GM18870 (cell line): ENCODE results near the gene SPTBN4.
"Not testable (repeated sequence)": the region's sequence is repeated elsewhere in the genome, so short reads cannot be mapped to it uniquely, and the experiment has no call there.

ENCODE experiments used
- ATAC-seq: cut with Tn5 transposase; IDR thresholded peaks from one replicate; pipeline ENCODE4 v1.9.1; 2021; ENCODE audit warnings: moderate library complexity; ENCODE audit not compliant: unreplicated experiment

The SPTBN4 gene

DNA sequence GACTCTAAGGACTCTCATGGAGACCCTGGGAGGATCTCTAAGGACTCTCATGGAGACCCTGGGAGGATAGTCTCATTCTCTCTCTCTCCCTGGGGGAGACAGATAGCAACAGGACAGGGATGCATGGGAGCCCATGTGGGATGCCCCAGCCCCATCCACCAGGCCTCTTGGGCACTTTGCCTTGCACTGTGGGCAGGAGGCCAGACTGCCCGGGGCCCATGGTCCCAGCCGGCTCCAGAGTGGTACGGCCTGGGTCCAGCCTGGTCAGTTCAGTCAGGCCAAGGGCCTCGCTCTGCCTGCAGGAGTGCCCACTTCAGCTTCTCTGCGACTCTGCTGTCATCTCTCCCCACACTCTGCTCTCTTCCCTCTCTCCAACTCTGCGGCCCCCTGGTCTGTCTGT is 61.3 kb downstream of the SPTBN4 start:
- no peak for ATAC-seq

DNA sequence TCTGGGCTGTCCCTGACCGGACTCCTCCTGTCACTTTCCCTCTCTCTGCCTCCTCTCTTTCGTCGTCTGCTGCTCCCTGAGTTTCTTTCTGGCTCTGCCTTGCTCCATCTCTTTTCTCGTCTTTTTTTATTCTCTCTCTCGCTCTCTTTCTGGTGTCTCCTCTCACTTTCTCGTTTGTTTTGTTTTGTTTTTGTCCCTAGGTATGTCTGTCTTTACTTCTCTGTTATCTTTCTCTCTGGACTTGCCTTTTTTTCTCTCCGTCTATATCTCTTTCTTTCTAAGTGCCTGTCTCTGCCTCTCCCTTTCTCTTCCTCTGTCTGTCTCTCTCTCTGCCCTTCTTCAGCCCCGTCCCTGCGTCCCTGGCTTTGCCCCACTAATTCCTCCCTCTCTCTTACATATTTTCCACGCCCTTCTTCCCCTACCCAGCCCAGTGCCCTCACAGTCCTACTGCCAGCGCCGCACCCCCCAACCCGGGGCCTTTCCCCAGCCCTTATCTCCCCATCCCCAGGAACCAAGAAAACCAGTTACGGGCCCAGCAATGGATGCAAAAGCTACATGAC is 61.8 kb downstream of the SPTBN4 start:
- ATAC-seq = no peak

GRCh38 chr19:40529093-40529954 is 62.5 kb downstream of the SPTBN4 start:
- no peak for ATAC-seq

GRCh38 chr19:40530091-40530901 is 63.5 kb downstream of the SPTBN4 start:
- no peak for ATAC-seq

DNA sequence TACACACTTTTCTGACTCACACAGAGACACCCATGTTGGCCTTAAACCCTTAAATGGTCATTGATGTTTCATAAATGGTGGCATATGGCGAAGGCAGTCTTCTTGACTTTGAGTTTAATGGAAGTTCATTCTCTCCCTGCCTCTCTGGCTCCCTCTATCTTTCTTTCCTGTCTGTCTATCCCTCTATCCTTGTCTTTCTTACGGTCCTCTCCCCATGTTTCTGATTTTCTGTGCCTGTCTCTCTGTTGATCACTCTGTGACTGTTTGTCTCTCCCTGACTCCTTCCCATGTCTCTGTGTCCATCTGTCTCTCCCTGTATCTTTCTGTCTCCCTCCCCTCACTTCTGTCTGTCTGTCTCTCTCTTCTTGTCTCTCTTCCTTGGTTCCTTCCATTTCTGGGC is 66.7 kb downstream of the SPTBN4 start:
- ATAC-seq = no peak

DNA sequence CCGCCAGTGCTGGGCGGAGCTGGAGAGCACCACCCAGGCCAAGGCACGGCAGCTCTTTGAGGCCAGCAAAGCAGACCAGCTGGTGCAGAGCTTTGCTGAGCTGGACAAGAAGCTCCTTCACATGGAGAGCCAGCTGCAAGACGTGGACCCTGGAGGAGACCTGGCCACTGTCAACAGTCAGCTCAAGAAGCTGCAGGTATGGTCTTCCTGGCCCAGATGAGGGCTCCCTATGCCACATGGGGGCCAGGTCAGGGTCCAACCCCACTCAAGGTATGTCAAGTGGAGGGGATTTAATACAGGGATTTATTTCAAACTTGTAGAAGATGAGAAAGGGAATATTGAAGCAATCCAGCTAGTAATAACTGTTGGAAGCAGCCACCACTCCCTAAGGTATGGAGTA is 67.3 kb downstream of the SPTBN4 start:
- no peak for ATAC-seq

DNA sequence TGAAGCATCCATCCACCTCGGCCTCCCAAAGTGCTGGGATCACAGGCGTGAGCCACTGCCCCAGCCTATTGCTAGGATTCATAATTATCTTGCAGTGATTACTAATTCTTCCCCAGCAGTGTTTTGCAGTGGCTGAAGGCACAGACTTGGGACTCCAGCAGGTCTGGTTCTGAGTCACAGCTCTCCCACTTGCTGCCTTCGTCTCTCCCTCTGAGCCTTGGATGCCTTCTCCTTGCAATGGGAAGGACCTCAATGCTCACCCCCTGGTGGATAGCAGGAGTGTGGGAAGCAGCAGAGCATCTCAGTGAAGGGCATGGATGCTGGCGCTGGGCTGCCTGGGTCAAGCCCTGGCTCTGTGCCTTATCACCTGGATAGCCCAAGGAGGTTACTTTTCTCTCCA is 72.3 kb downstream of the SPTBN4 start:
- ATAC-seq = no peak

DNA sequence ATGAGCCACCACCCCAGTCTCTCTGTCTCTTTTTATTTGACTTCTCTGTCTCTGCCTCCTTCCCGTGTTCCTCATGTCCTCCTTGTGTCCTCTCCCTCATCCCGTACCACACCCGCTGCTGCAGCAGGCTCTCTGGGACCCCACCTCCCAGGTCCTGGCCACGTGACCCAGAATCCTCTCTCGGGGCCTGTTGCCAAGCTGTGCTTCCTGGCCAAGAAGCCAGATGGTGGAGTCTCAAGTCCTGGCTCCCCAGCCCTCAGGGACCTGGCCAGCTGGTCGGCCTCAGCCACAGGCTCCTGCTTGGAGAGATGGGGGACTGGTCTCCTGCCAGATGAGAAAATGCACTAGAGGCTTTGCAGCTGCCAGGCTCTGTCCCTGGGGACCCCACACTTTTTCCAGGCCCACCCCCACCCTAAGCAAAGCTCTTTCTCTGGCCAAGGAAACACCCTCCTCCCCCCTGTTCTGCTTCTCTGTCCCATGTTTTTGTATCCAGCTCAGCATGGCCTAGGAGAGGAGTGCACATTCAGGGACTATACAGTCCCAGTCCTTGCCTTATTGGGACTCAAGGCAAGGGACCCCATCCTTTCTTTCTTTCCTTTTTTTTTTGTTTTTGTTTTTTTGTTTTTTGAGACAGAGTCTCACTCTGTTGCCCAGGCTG is 75.5 kb downstream of the SPTBN4 start:
- no peak for ATAC-seq

GRCh38 chr19:40543029-40543597 is 76.3 kb downstream of the SPTBN4 start:
- no peak for ATAC-seq

DNA sequence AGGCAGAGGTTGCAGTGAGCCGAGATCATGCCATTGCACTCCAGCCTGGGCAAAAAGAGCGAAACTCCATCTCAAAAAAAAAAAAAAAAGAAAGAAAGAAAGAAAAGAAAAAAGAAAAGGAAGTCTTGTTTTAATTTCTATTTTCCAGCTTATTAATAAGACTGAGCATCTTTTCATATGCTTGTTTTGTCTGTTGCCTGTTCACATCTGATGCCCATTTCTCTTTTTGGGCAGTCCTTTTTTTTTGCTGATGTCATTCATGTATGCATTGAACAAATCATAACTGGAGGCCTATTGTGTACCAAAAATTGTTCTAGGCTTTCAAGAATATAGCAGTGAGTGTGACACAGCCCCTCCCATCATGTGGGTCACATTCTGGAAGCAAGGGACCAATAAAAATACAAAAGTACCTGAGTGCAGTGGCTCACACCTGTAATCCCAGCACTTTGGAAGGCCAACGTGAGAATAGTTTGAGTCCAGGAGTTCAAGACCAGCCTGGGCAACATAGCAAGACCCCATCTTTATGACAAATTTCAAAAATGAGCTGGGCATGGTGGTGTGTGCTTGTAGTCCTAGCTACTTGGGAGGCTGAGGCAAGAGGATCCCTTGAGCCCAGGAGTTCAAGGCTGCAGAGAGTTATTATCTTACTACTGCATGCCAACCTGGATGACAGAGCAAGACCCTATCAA is 79.5 kb downstream of the SPTBN4 start:
- not testable (repeated sequence) for ATAC-seq

DNA sequence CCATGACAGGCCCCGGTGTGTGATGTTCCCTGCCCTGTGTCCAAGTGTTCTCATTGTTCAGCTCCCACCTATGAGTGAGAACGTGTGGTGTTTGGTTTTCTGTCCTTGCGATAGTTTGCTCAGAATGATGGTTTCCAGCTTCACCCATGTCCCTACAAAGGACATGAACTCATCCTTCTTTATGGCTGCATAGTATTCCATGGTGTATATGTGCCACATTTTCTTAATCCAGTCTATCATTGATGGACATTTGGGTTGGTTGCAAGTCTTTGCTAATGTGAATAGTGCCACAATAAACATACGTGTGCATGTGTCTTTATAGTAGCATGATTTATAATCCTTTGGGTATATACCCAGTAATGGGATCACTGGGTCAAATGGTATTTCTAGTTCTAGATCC is 80.4 kb downstream of the SPTBN4 start:
- not testable (repeated sequence) for ATAC-seq

- no peak for ATAC-seq
These were observed 81.0 kb downstream of the SPTBN4 start for GRCh38 chr19:40547836-40548235.

- no peak for ATAC-seq
These were observed 82.4 kb downstream of the SPTBN4 start for GRCh38 chr19:40549007-40549708.

DNA sequence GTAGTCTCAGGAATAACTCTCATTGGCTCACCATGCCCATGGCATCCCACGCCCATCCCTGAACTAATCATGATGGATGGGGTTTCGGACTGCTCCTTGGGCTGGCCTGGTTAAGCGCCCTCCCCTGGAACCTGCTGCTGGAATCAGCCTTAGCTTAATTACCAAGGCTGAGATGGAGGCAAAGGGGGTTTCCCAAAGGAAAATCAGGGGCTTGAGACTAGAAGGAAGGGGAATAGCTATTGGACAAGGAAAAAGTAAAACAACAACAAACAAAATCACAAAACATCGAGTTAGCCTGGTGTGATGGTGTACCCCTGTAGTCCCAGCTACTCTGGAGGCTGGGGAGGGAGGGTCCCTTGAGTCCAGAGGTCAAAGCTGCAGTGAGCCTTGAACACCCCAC is 84.2 kb downstream of the SPTBN4 start:
- ATAC-seq = no peak

- ATAC-seq = no peak
These were observed 86.0 kb downstream of the SPTBN4 start for GRCh38 chr19:40552848-40553247.

DNA sequence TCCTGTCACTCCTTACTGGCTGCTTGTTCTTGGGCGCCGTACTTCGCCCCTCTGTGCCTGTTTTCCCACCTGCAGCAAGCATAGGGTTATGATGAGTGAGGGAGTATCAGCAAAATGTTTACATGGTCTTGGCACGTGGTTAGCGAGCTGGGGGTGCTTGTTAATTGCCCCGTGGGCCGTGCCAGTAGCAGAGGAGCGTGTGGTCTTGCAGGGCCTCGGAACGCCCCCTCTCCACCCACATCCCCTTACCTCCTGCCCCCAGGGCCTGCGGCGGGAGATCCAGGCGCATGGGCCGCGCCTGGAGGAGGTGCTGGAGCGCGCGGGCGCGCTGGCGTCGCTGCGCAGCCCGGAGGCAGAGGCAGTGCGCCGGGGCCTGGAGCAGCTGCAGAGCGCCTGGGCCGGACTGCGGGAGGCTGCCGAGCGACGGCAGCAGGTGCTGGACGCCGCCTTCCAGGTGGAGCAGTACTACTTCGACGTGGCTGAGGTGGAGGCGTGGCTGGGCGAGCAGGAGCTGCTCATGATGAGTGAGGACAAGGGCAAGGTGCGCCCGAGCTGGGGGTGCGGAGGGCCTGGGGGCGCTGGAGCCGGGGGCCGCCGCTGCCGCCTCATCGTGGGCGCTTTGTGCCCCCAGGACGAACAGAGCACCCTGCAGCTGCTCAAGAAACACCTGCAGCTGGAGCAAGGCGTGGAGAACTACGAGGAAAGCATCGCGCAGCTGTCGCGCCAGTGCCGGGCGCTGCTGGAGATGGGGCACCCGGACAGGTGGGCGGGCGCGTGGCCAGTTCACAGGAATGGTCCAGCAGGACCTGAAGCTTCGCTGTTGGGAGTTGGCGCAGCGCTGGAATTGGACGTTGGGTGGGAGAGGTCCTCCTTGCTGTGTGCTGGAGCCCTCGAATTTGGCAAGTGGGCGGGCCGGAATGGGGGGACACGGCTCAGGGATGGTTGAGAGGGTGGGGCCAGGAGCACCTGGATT is 87.4 kb downstream of the SPTBN4 start:
- ATAC-seq = no peak

DNA sequence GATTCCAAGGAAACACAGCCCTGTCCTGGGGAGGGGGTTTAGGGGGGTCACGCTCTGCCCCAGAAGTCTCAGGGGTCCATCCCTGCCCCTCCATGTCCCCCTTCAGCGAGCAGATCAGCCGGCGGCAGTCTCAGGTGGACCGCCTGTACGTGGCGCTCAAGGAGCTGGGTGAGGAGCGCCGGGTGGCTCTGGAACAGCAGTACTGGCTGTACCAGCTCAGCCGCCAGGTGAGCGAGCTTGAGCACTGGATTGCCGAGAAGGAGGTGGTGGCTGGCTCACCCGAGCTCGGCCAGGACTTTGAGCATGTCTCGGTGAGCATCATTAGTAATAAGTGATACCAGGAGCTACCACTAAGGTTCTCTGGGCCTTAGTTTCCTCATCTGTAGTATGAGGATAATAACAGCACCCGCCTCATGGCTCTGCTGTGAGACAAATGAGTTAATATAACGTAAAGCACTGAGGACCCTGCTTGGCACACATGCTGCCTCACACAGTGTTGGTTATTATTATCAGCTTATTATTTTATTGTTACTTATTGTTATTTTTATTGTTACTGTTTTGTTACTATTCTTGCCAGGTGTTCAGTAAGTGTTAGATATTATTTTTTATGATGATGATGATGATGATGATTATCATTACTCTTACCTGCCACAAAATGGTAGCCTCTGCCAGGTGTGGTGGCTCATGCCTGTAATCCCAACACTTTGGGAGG is 89.3 kb downstream of the SPTBN4 start:
- ATAC-seq = no peak

DNA sequence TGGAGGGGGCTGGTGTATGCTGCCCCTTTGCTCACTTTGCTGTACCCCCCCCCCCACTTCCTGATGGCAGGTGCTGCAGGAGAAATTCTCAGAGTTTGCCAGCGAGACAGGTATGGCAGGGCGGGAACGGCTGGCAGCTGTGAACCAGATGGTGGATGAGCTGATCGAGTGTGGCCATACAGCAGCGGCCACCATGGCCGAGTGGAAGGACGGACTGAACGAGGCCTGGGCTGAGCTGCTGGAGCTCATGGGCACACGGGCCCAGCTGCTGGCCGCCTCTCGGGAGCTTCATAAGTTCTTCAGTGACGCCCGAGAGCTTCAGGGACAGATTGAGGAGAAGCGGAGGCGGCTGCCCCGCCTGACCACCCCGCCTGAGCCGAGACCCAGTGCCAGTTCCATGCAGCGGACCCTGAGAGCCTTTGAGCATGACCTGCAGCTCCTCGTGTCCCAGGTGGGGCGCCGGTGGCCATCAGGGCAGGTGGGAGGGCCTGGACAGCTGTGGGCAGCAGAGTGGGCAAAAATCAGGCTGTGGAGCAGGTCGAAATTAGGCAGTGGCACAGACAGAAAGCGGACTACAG is 90.2 kb downstream of the SPTBN4 start:
- ATAC-seq = no peak
